Muscle layer of colon (tissue), 2 donors: Measurements from ENCODE around the gene INSYN2B.

ENCODE experiments used
- H3K27ac ChIP-seq: one replicate; pipeline ENCODE4 v1.7.0; 2013; ENCODE audit warnings: low read depth, mild to moderate bottlenecking, low read length, moderate library complexity
- H3K27me3 ChIP-seq, 2 donors: one replicate each; pipeline ENCODE4 v1.7.0; 2013; ENCODE audit warnings: low read length in 2 of 2, mild to moderate bottlenecking in 2 of 2; ENCODE audit not compliant: insufficient read depth in 2 of 2, control insufficient read depth in 1 of 2
- H3K36me3 ChIP-seq: one replicate; pipeline ENCODE4 v1.7.0; 2013; ENCODE audit warnings: mild to moderate bottlenecking, low read length; ENCODE audit not compliant: insufficient read depth
- H3K4me1 ChIP-seq: one replicate; pipeline ENCODE4 v1.7.0; 2013; ENCODE audit warnings: mild to moderate bottlenecking, low read length; ENCODE audit not compliant: insufficient read depth
- H3K4me3 ChIP-seq, 2 donors: one replicate each; pipeline ENCODE4 v1.7.0; 2013; ENCODE audit warnings: low read length in 2 of 2, low read depth in 1 of 2, mild to moderate bottlenecking in 1 of 2, moderate library complexity in 1 of 2
- H3K9ac ChIP-seq: one replicate; pipeline ENCODE4 v1.7.0; 2013; ENCODE audit warnings: low read length
- H3K9me3 ChIP-seq: one replicate; pipeline ENCODE4 v1.7.0; 2013; ENCODE audit warnings: mild to moderate bottlenecking, low read length
- donor health status: abdominal sarcoma.
- donor health status: Adenocarcinoma of cecum.

Gene INSYN2B

DNA sequence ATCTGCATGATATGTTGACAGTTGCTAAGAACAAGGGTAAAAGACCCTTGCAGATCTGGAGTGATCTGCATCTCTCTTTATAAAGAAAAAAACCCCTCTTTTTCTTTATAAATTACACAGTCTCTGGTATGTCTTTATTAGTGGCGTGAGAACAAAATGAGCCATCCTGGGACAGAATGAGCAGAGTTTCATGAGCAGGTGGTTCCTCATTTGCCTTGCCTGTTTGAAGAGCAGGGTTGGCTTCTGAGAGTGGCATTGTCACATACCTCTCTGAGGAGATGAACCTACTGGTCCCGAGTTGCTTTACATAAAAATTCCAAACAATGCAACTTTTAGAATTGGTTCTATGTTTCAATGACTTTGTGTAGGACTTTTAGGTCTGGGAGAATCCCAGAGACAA lies 94.3 kb downstream of the INSYN2B start:
- no peak overlapping the region for H3K27ac ChIP-seq
- H3K27me3 ChIP-seq, result no peaks in the 10 kb centered on the region
- H3K36me3 ChIP-seq, result no peaks in the 10 kb centered on the region
- H3K4me3 ChIP-seq, result no peak overlapping the region
- H3K4me1 ChIP-seq, result no peaks in the 10 kb centered on the region
- no peaks in the 10 kb centered on the region for H3K9me3 ChIP-seq
- no peak overlapping the region for H3K9ac ChIP-seq

DNA sequence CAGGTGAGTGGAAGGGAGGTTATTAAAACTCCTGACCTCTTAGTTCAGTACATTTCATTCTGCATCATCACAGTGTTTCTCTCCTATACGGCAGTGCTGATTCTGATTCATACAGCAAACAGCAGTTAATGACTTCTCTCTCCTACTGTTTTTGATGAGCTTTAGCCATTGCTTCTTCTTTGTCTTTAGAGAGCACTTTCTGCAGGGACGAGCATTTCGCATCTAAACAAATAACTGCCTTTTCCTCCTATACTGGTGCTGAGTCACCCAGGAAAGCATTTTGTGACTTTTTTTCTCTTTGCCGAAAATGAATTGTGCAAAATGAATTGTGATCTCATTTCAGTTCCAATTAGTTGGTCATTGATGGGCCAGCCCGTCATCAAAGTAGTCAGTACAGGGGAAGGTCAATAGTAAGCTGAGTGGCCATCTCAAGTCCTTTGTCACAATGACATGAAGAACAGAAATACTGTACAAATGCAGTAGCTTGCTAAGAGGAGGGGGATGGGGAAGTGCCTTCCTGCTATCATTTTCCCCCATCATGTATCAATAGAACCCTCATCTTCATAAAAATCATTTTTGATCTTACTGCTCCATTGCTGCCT lies 98.5 kb downstream of the INSYN2B start:
- Histone ChIP-seq H3K4me1 (no peaks in the 10 kb centered on the region), H3K9me3 (no peaks in the 10 kb centered on the region), H3K4me3 (no peak overlapping the region), H3K27me3 (no peaks in the 10 kb centered on the region), H3K9ac (no peak overlapping the region), H3K27ac (no peak overlapping the region), H3K36me3 (no peaks in the 10 kb centered on the region)

DNA sequence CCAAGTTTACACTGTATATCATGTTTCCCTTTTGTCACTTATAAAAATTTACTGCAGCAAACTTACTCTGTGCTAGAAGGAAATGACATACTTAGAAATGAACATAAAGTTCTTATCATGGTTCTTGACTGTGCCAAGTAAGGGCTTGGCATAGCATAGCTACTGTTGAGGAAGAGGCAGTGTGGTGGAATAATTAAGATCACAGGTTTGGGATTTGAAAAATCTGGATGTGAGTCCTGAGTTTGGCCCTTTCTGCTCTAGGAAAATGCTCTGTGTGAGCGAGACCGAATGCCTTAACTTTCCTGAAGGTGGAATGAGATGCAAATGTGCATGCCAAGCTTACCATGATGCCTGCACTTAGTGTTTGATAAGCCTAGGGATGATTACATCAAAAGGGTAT lies 99.5 kb downstream of the INSYN2B start:
- H3K27me3 ChIP-seq, result no peaks in the 10 kb centered on the region
- H3K27ac ChIP-seq, result no peak overlapping the region
- H3K4me3 ChIP-seq, result no peak overlapping the region
- H3K36me3 ChIP-seq, result no peaks in the 10 kb centered on the region
- no peaks in the 10 kb centered on the region for H3K4me1 ChIP-seq
- H3K9ac ChIP-seq, result no peak overlapping the region
- H3K9me3 ChIP-seq, result no peaks in the 10 kb centered on the region

DNA sequence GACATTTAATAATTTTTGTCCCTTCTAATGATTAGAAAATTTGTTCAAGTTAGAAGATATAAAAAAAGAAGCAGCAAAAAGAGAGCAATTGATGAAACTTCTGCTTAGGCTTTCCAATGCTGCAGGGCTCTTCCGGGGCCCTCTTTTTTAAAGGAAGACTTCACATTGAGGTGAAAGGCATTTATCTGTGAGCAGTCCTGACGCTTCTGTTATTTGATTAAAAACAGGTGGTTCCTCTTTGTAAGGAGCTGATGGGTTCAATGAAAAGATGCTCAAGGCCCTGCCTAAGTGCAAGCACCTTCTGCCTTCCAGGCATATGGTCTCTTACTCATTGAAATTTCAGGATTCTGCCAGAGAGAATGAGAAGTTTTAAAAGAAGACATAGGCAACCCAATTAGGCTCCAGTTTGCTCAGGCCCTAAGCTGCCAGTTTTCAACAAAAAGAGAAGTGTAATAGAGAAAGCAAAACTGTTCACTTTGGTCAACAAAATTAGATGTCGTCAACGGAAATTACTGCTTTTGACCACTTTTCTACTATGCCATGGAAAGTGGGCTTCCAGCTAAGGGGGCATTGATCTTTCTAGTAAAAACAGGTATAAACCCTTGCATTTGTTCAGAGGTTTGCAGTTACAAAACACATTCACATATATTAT lies 100.2 kb downstream of the INSYN2B start:
- Histone ChIP-seq H3K36me3 (no peaks in the 10 kb centered on the region), H3K27ac (no peak overlapping the region), H3K4me1 (no peaks in the 10 kb centered on the region), H3K9me3 (no peaks in the 10 kb centered on the region), H3K4me3 (no peak overlapping the region), H3K9ac (no peak overlapping the region), H3K27me3 (no peaks in the 10 kb centered on the region)

DNA sequence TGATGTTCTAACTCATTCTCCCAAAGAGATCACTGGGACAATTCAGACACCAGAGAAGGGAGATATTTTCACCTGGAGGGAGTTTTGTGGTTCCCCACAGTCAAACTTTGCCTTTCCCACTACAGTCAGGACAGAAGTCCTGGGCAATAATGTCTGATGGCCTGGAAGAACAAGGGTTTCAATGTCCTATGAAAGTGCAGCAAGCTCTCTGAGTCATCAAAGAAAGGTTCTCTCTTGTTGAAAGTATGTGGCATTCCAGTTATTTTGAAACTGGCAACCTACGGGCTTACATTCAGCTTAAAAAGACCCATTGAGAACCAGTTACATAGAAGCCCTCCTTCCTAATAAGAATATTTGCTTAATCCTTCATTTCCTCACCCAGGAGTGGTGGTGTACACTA lies 103.9 kb downstream of the INSYN2B start:
- H3K27ac ChIP-seq, result no peak overlapping the region
- no peaks in the 10 kb centered on the region for H3K27me3 ChIP-seq
- H3K4me1 ChIP-seq, result no peaks in the 10 kb centered on the region
- H3K4me3 ChIP-seq, result no peak overlapping the region
- no peak overlapping the region for H3K9ac ChIP-seq
- no peaks in the 10 kb centered on the region for H3K9me3 ChIP-seq
- no peaks in the 10 kb centered on the region for H3K36me3 ChIP-seq

DNA sequence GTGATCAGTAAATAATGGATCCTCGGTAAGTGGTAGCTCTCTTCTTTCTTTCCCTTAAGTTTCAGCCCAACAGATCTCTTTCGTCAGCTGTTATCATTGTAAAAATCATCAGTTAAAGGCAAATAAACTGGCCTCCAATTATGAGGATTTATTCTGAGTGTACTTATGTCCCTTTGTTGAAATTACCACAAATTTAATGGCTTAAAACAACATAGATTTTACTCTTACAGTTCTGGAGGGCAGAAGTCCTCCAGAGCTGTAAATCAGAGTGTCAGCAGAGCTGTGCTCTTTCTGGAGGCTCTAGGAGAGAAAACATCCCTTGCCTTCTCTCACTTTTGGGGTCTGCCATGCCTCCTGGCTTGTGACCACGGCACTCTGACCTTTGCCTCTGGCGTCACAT lies 104.6 kb downstream of the INSYN2B start:
- H3K9ac ChIP-seq, result no peak overlapping the region
- no peak overlapping the region for H3K27ac ChIP-seq
- no peaks in the 10 kb centered on the region for H3K4me1 ChIP-seq
- no peaks in the 10 kb centered on the region for H3K27me3 ChIP-seq
- no peak overlapping the region for H3K4me3 ChIP-seq
- no peaks in the 10 kb centered on the region for H3K36me3 ChIP-seq
- no peaks in the 10 kb centered on the region for H3K9me3 ChIP-seq

DNA sequence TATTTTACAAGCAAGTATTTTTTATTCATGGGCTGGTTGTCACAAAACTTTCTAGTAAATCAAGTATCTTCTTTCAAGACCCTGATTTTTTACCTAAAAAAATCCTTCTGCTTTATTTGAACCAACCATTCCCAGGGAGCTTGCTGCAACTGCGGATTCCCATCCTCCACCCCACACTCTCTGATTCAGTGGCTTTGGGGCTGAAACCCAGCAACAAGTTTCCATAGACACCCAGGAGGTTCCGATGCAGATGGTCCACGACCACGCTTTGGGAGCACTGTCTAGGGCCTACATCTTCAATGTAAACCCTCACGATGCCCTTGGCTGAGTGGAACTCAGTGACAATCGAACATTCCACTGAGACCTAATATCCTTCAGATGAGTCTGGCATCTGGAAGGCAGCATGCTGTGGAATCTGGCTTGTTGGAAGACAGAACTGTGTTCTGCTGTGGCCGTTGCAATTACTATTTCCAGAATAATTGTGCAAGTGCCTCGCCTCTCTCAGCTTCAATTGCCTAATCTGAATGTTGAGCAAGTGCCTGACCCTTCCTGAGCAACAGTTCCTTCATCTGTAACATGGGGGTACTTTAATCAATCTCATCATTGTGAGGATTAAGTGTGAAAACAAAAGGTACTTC lies 105.1 kb downstream of the INSYN2B start:
- Histone ChIP-seq H3K4me1 (no peaks in the 10 kb centered on the region), H3K9ac (no peak overlapping the region), H3K27me3 (no peaks in the 10 kb centered on the region), H3K27ac (no peak overlapping the region), H3K36me3 (no peaks in the 10 kb centered on the region), H3K4me3 (no peak overlapping the region), H3K9me3 (no peaks in the 10 kb centered on the region)

DNA sequence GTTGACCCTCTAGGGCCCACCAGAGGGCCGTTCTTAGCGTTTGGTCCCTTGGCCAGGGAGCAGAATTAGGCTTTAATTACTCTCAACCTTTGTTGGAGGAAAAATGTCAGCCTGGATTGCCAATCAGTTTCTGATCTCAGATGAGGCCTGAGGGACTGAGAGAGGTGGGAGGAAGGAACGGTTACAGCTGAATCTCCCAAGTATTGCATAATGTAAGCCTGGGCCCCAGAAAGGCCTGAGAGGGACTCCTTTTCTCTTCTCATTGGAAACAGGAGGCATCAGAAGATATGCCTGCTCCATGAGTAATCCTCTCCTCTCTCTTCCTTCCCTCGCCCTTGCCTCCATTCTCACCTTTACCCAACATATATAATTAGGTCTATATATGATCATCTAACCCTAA lies 105.7 kb downstream of the INSYN2B start:
- Histone ChIP-seq H3K4me1 (no peaks in the 10 kb centered on the region), H3K9me3 (no peaks in the 10 kb centered on the region), H3K27me3 (no peaks in the 10 kb centered on the region), H3K4me3 (no peak overlapping the region), H3K36me3 (no peaks in the 10 kb centered on the region), H3K9ac (no peak overlapping the region), H3K27ac (no peak overlapping the region)

DNA sequence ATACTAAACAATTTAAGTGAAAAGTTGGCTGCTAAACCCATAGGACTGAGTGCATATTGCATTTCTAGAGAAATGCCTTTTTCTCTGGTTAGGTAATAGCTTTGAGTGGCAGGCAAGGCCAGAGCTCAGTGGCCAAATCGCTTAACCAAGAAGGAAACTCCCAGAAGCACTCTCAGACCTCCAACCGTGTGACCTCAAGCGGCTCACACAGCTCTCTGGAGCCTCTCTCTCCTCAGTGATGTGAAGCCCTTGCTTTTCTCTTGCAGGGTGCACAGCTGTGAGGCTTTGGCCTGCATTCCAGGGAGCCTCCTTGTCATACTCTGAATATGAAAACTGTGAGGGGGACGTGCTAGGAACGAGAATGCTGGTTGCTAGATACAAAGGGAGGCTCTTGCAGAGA lies 106.7 kb downstream of the INSYN2B start:
- H3K27ac ChIP-seq, result no peak overlapping the region
- H3K36me3 ChIP-seq, result no peaks in the 10 kb centered on the region
- no peaks in the 10 kb centered on the region for H3K9me3 ChIP-seq
- H3K27me3 ChIP-seq, result no peaks in the 10 kb centered on the region
- no peak overlapping the region for H3K4me3 ChIP-seq
- no peak overlapping the region for H3K9ac ChIP-seq
- no peaks in the 10 kb centered on the region for H3K4me1 ChIP-seq

DNA sequence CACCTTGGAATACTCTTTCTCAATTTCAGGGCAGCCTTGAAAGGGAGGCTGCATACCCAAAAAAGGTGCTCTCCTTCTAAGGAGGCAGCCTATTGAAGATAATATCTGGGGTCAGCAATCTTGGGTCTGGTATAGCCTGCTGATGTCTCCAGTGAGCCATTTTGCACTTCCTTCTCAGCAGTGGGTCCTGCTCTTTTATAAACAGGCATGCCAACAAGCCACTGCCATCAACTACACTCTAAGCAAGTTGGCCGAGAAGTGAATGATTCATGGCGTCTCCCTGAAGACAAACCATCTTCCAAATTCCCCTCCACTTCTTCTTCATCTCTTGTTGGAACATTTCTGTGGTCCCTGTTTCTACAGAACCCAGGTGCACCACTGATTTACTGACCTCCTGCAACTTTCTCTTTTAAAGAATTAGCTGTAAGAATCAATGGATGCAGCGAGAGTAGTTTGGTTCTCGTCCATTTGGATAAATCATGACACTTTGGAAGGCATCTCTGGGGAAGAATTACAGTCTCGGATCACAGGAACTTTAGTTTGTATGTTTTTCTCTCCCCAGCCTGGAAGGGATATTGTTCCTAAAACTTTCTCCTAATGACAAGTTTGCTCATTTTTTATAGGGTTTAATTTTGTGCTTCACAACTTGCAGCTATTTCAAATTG lies 108.3 kb downstream of the INSYN2B start:
- Histone ChIP-seq H3K27ac (no peak overlapping the region), H3K4me1 (no peaks in the 10 kb centered on the region), H3K4me3 (no peak overlapping the region), H3K9ac (no peak overlapping the region), H3K9me3 (no peaks in the 10 kb centered on the region), H3K27me3 (no peaks in the 10 kb centered on the region), H3K36me3 (no peaks in the 10 kb centered on the region)

DNA sequence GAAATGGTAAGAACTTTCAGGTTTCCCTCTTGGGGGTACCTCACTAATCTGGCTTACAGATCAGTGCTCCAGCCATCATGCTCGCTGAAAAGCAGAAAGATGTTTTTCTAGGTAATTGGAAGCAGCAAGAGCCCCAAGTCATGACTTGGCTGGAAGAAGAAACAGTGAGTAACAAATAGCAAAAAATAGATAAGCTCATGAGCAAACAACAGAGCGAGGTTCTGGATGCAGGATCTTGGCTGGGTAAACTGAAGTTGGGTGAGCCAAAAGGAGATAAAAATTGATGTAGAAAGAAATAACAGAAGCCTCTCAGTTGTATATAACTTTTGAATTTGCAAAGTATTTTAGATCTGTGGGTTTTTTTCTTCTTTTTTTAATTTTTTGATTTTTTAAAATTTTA lies 110.1 kb downstream of the INSYN2B start:
- H3K27me3 ChIP-seq, result no peaks in the 10 kb centered on the region
- no peaks in the 10 kb centered on the region for H3K4me1 ChIP-seq
- H3K4me3 ChIP-seq, result no peak overlapping the region
- H3K36me3 ChIP-seq, result no peaks in the 10 kb centered on the region
- H3K9me3 ChIP-seq, result no peaks in the 10 kb centered on the region
- H3K9ac ChIP-seq, result no peak overlapping the region
- H3K27ac ChIP-seq, result no peak overlapping the region
